IMR-90 (cell line): ENCODE results near the gene C1orf141. TPM values are rescaled to one million over a fixed set of nuclear protein-coding genes. Genes with fewer than 3 reads are reported as not detected.

ENCODE experiments used
- ATAC-seq: fragments of 200-7000 bp; cut with Tn5 transposase; 2 replicates; pipeline ENCODE4 v1.9.1; 2020; ENCODE audit warnings: low read depth, mild to moderate bottlenecking, moderate library complexity
- BruUV-seq: library from RNA; stranded (reverse); fragments of 400-500 nt; replicated peaks from 2 replicates; lab custom pipeline; 2021; lab: Mats Ljungman, UMichigan
- CTCF ChIA-PET: fragments of 300-600 bp; formaldehyde crosslinking; extraction: SDS; loops from one replicate; lab custom pipeline; 2021; ENCODE audit warnings: antibody characterized with exemption; lab: Yijun Ruan, JAX
- POLR2A ChIA-PET: fragments of 300-600 bp; sonication (Branson Sonifier 250); formaldehyde crosslinking; loops from one replicate; lab custom pipeline; 2022; ENCODE audit warnings: antibody characterized with exemption; ENCODE audit not compliant: unreplicated experiment; lab: Charles Lee
- DNase-seq: peaks from one replicate; pipeline ENCODE4 v3.0.0; 2013
- H2AFZ ChIP-seq: replicated peaks from 2 replicates; pipeline ENCODE3; 2013; ENCODE audit warnings: low read length, mild to moderate bottlenecking; ENCODE audit not compliant: poor library complexity
- H2AK5ac ChIP-seq: 2 replicates; pipeline ENCODE4 v1.6.1; 2013; ENCODE audit warnings: low read depth, low read length, inconsistent platforms
- H2AK9ac ChIP-seq: replicated peaks from 2 replicates; pipeline ENCODE3; 2013; ENCODE audit warnings: mild to moderate bottlenecking, low read depth, low read length, moderate library complexity; ENCODE audit not compliant: poor library complexity
- H2BK120ac ChIP-seq: 2 replicates; pipeline ENCODE4 v1.6.1; 2013; ENCODE audit warnings: low read depth, low read length, inconsistent platforms
- H2BK15ac ChIP-seq: 3 replicates; pipeline ENCODE4 v1.6.1; 2013; ENCODE audit warnings: low read depth, low read length, inconsistent platforms
- H2BK20ac ChIP-seq: 2 replicates; pipeline ENCODE4 v1.6.1; 2013; ENCODE audit warnings: low read depth, mild to moderate bottlenecking, inconsistent platforms, low read length, moderate library complexity
- H2BK5ac ChIP-seq: 2 replicates; pipeline ENCODE4 v1.6.1; 2013; ENCODE audit warnings: mild to moderate bottlenecking, low read depth, low read length, inconsistent platforms; ENCODE audit not compliant: poor library complexity, severe bottlenecking
- H3K14ac ChIP-seq: replicated peaks from 2 replicates; pipeline ENCODE4 v1.6.1; 2013; ENCODE audit warnings: low read depth, low read length, inconsistent platforms
- H3K18ac ChIP-seq: 2 replicates; pipeline ENCODE4 v1.6.1; 2013; ENCODE audit warnings: low read depth, low read length, control low read depth
- H3K23ac ChIP-seq: 2 replicates; pipeline ENCODE4 v1.6.1; 2013; ENCODE audit warnings: low read depth, low read length, inconsistent platforms
- H3K27ac ChIP-seq: 2 replicates; pipeline ENCODE4 v1.5.1; 2013; ENCODE audit warnings: mild to moderate bottlenecking, control low read depth, low read length; ENCODE audit not compliant: insufficient read depth
- H3K27me3 ChIP-seq: 2 replicates; pipeline ENCODE4 v1.6.1; 2013; ENCODE audit warnings: low read length; ENCODE audit not compliant: control insufficient read depth, insufficient read depth
- H3K36me3 ChIP-seq: 2 replicates; pipeline ENCODE4 v1.6.1; 2013; ENCODE audit warnings: low read length, mixed read lengths; ENCODE audit not compliant: control insufficient read depth, insufficient read depth
- H3K4ac ChIP-seq: 2 replicates; pipeline ENCODE4 v1.6.1; 2013; ENCODE audit warnings: low read depth, low read length, inconsistent platforms
- H3K4me1 ChIP-seq: 2 replicates; pipeline ENCODE4 v1.6.1; 2013; ENCODE audit warnings: low read length, mixed read lengths; ENCODE audit not compliant: control insufficient read depth, insufficient read depth
- H3K4me2 ChIP-seq: 2 replicates; pipeline ENCODE4 v1.6.1; 2013; ENCODE audit warnings: low read depth, mild to moderate bottlenecking, control low read depth, low read length, moderate library complexity
- H3K4me3 ChIP-seq: 2 replicates; pipeline ENCODE4 v1.5.1; 2013; ENCODE audit warnings: low read depth, mild to moderate bottlenecking, control low read depth, low read length, moderate library complexity; ENCODE audit not compliant: insufficient read depth
- H3K56ac ChIP-seq: 2 replicates; pipeline ENCODE4 v1.6.1; 2013; ENCODE audit warnings: low read length, inconsistent platforms; ENCODE audit not compliant: insufficient read depth; ENCODE audit errors: extremely low read depth
- H3K79me1 ChIP-seq, 2 experiments: 2 replicates each; pipeline ENCODE4 v1.6.1; 2013; ENCODE audit warnings: low read length in 2 of 2, inconsistent platforms in 1 of 2, low read depth in 1 of 2
- H3K9ac ChIP-seq: 2 replicates; pipeline ENCODE4 v1.6.1; 2013; ENCODE audit warnings: low read depth, low read length, control low read depth
- H3K9me1 ChIP-seq: 2 replicates; pipeline ENCODE4 v1.6.1; 2013; ENCODE audit warnings: low read length, inconsistent platforms; ENCODE audit not compliant: insufficient read depth
- H3K9me3 ChIP-seq: 2 replicates; pipeline ENCODE4 v1.6.1; 2013; ENCODE audit warnings: low read length; ENCODE audit not compliant: control insufficient read depth, insufficient read depth
- H4K20me1 ChIP-seq: 2 replicates; pipeline ENCODE4 v1.6.1; 2013; ENCODE audit warnings: low read length, inconsistent platforms; ENCODE audit not compliant: insufficient read depth
- H4K5ac ChIP-seq: 2 replicates; pipeline ENCODE4 v1.6.1; 2013; ENCODE audit warnings: mild to moderate bottlenecking, low read depth, low read length, control low read depth
- H4K8ac ChIP-seq, 2 experiments: 2 replicates each; pipeline ENCODE4 v1.6.1; 2013; ENCODE audit warnings: low read depth in 2 of 2, low read length in 2 of 2, control low read depth in 1 of 2, inconsistent platforms in 1 of 2
- H4K91ac ChIP-seq: 2 replicates; pipeline ENCODE4 v1.6.1; 2013; ENCODE audit warnings: low read depth, low read length, inconsistent platforms; ENCODE audit not compliant: insufficient read depth
- CEBPB ChIP-seq: IDR thresholded peaks from 2 replicates; pipeline ENCODE4 v1.6.1; 2012; ENCODE audit warnings: low read depth, low read length, improper control_type of control experiment
- MAFK ChIP-seq: IDR thresholded peaks from 2 replicates; pipeline ENCODE4 v1.6.1; 2012; ENCODE audit warnings: low read depth, low read length, improper control_type of control experiment
- WGBS, 2 experiments: methylation state at CpG; one replicate each; pipeline versions ENCODE4 v1.1.5 to v1.1.7; 2013; ENCODE audit warnings: missing lambda C conversion rate in 2 of 2; ENCODE audit not compliant: insufficient read length in 1 of 2; ENCODE audit errors: extremely low coverage in 2 of 2; 5-methylcytosine and 5-hydroxymethylcytosine counted together
- dilution Hi-C: fragments of 300-500 bp; cut with HindIII; formaldehyde crosslinking; loops from one replicate; pipeline ENCODE4 v1.14.3; 2018; ENCODE audit warnings: low sequenced_read_pairs; ENCODE audit not compliant: unreplicated experiment
- in situ Hi-C: fragments of 300-500 bp; cut with MboI; formaldehyde crosslinking; loops from 3 replicates; pipeline ENCODE4 v1.14.3; 2019; ENCODE audit warnings: low sequenced_read_pairs, inconsistent platforms, mixed read lengths
- intact Hi-C: fragments of 100-400 bp; cut with micrococcal nuclease; formaldehyde crosslinking; loops from 2 replicates; pipeline ENCODE4 v1.10.0; 2022
- polyA plus RNA-seq, 3 experiments: library from polyadenylated mRNA; depleted of rRNA; stranded (reverse); fragments of >200 nt; gene quantifications; 2 replicates each; pipeline ENCODE4 v1.2.3, GENCODE V29; 2012; ENCODE audit warnings: low replicate concordance in 1 of 3
- total RNA-seq: library from RNA; depleted of rRNA; stranded (reverse); fragments of >200 nt; gene quantifications from 2 replicates; pipeline ENCODE4 v1.2.3, GENCODE V29; 2012

Gene C1orf141
- total and polyA plus RNA-seq, 2 of the 4 experiments (the other 2 are of a cell fraction): not detected

DNA sequence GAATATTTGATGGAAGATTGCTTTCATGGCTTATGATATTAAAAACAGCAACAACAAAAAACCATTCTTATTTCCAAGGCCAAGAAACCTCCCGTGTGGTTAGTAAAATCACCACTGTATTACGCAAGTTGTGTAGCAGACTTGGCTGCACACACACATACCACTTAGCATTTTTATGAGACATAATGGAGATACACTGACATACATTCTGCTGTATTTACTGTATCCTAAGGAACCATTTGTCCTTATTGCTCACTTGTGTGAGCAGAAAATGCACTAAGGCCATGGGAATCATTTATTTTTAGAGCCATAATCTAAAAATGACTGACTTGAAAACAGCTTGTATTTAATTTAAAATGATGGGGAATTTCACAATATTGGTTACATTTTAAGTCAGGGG, 584 bp upstream of the C1orf141 start:
- H3K4me2 ChIP-seq: no peak overlapping the region
- DNase-seq: peak; percentile 86
- no peak overlapping the region for H2BK20ac ChIP-seq
- dilution Hi-C loops (no loop called here), in situ Hi-C loops (no loop called here), intact Hi-C loops (no loop called here)
- no peak overlapping the region for H3K56ac ChIP-seq
- H2BK120ac ChIP-seq: no peak overlapping the region
- H3K27me3 ChIP-seq: no peaks in the 10 kb centered on the region
- BruUV-seq: no TSS peak
- H3K18ac ChIP-seq: no peak overlapping the region
- no peak overlapping the region for H2AK5ac ChIP-seq
- no peak overlapping the region for H2BK5ac ChIP-seq
- peak; percentile 77 for ATAC-seq
- no peak for TF ChIP-seq MAFK
- peak; percentile 96 for TF ChIP-seq CEBPB
- no peak overlapping the region for H4K8ac ChIP-seq
- H4K91ac ChIP-seq: no peak overlapping the region
- no peak overlapping the region for H2BK15ac ChIP-seq
- no CpG with 5 or more reads among the region's 2 CpGs for WGBS, 2 experiments
- H3K4ac ChIP-seq: no peak overlapping the region
- H3K4me3 ChIP-seq: no peak overlapping the region
- ChIA-PET POLR2A (no interaction called here), CTCF (no interaction called here)
- no peaks in the 10 kb centered on the region for H4K20me1 ChIP-seq
- H3K9me1 ChIP-seq: no peaks in the 10 kb centered on the region
- H2AK9ac ChIP-seq: no peak overlapping the region
- no peak overlapping the region; the same call in 1 of the 2 replicates for H3K27ac ChIP-seq
- H3K14ac ChIP-seq: no peak overlapping the region
- H3K9me3 ChIP-seq: no peaks in the 10 kb centered on the region
- H3K4me1 ChIP-seq: peaks cover 4% of the 10 kb centered on the region; the same call in 1 of the 2 replicates
- no peak overlapping the region for H2AFZ ChIP-seq
- no peak overlapping the region for H3K9ac ChIP-seq
- H3K79me1 ChIP-seq: no peaks in the 10 kb centered on the region
- H3K23ac ChIP-seq: no peak overlapping the region
- no peak overlapping the region for H4K5ac ChIP-seq
- H3K36me3 ChIP-seq: no peaks in the 10 kb centered on the region
